ENCODE data around the gene HOXA2.
A peak's percentile ranks its signal among the peaks of the same experiment; 100 is the strongest.

The HOXA2 gene

DNA sequence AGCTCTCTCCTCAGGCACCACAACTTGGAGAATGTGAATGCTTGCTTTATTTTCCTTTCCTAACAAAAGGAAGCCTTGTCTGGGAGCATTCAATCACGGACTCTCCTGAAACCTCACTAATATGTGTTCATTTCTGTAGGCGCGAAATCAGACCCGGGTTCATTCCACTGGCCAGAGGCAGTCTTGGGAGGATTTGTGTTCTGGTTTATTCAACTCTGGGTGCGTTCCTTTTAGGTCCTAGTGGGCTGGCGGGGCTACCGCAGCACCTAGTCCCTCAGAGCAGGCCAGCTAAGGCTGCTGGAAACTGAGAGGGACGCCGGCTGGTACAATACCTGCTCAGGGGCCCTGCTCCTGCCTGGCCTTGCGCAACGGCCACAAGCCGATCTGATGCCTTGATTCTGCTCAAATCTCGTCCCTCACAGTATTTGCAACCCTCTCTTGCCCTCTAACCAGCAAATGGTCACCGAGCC lies 20.6 kb upstream of the HOXA2 start:
- no peaks in the 10 kb centered on the region for H3K79me1 ChIP-seq (ENCODE audit: low read length)
- no peaks in the 10 kb centered on the region for H3K79me2 ChIP-seq (ENCODE audit: control insufficient read depth, insufficient read depth, low read length)
- no peak overlapping the region for H2AK5ac ChIP-seq (ENCODE audit: low read length)
- H3K9ac ChIP-seq (ENCODE audit: low read length): no peak overlapping the region
- no peak overlapping the region for H2BK15ac ChIP-seq (replicated peaks; ENCODE audit: low read depth)
- peak; percentile 37 for DNase-seq
- H2BK5ac ChIP-seq (ENCODE audit: low read length): no peak overlapping the region
- H3K18ac ChIP-seq (ENCODE audit: low read length): no peak overlapping the region
- H3K36me3 ChIP-seq (ENCODE audit: control insufficient read depth, insufficient read depth, low read length): no peaks in the 10 kb centered on the region
- no peak overlapping the region for H3K4me3 ChIP-seq (ENCODE audit: low read length)
- no peak overlapping the region for H3K4me2 ChIP-seq (ENCODE audit: low read length)
- H2BK120ac ChIP-seq (ENCODE audit: low read depth, low read length): no peak overlapping the region
- no peak overlapping the region for H3K56ac ChIP-seq (ENCODE audit: low read length)
- no peak overlapping the region for H4K8ac ChIP-seq (ENCODE audit: low read depth, low read length)
- H3K27ac ChIP-seq (ENCODE audit: low read depth, low read length): no peak overlapping the region
- H4K5ac ChIP-seq (ENCODE audit: low read length): no peak overlapping the region
- H3K4me1 ChIP-seq (ENCODE audit: control insufficient read depth, low read depth, low read length): no peaks in the 10 kb centered on the region
- H3K27me3 ChIP-seq (ENCODE audit: insufficient read depth, low read length, poor library complexity): peaks cover 97% of the 10 kb centered on the region
- WGBS (ENCODE audit: extremely low coverage, insufficient coverage, low lambda C conversion rate): no CpG with 5 or more reads among the region's 14 CpGs
- H3K4ac ChIP-seq (ENCODE audit: low read depth, low read length): no peak overlapping the region
- H3K23ac ChIP-seq (ENCODE audit: low read length): no peak overlapping the region

DNA sequence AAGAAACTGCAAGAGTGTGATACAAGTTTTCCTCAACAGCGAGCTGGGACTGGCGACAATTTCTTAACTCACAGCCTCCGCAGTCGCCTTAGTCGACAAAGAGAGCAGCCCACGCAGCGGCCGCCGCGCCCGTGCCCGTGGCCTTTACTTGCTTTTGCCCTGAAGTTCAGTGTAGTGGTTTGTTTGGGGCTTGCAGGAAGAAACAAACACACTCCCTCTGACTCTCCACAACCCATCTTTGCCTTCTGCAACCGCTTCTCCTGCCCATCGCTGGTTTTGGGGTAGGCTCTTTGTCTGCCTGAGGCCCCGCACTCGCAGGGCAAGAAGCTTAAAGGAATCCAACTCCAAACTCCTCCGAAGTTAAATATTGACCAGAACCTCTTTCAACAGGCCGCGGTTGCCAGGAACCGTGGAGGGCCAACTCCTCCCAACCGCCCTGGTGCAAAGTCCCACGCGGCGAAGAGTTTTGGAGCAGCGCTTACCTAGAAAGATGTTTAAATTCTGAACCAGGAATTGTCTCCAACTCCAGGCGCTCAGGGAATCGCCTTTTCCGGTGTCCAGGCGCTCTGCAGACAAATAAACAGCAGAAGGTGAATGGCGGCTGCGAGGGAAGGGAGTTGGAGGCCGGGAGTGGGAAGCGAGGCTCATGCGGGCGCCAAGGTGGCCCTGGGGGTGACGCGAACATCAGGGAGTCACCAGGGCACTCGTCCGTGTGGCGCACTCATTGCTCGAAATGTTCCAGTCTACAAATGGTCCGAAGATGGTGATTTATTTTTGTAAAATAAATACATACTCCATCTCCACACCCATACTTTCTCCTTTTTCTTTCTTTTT lies 19.8 kb upstream of the HOXA2 start:
- no peak overlapping the region for H3K4me3 ChIP-seq (ENCODE audit: low read length)
- no peak overlapping the region for H3K27ac ChIP-seq (ENCODE audit: low read depth, low read length)
- no peak overlapping the region for H3K4ac ChIP-seq (ENCODE audit: low read depth, low read length)
- no peaks in the 10 kb centered on the region for H3K4me1 ChIP-seq (ENCODE audit: control insufficient read depth, low read depth, low read length)
- no peak overlapping the region for H2BK120ac ChIP-seq (ENCODE audit: low read depth, low read length)
- no peak overlapping the region for H2BK15ac ChIP-seq (replicated peaks; ENCODE audit: low read depth)
- H4K5ac ChIP-seq (ENCODE audit: low read length): no peak overlapping the region
- no peak overlapping the region for H3K18ac ChIP-seq (ENCODE audit: low read length)
- H3K79me2 ChIP-seq (ENCODE audit: control insufficient read depth, insufficient read depth, low read length): no peaks in the 10 kb centered on the region
- no peak overlapping the region for H4K8ac ChIP-seq (ENCODE audit: low read depth, low read length)
- H3K56ac ChIP-seq (ENCODE audit: low read length): no peak overlapping the region
- no peak overlapping the region for H2AK5ac ChIP-seq (ENCODE audit: low read length)
- H3K23ac ChIP-seq (ENCODE audit: low read length): no peak overlapping the region
- no CpG with 5 or more reads among the region's 42 CpGs for WGBS (ENCODE audit: extremely low coverage, insufficient coverage, low lambda C conversion rate)
- H3K9ac ChIP-seq (ENCODE audit: low read length): no peak overlapping the region
- H2BK5ac ChIP-seq (ENCODE audit: low read length): no peak overlapping the region
- no peaks in the 10 kb centered on the region for H3K36me3 ChIP-seq (ENCODE audit: control insufficient read depth, insufficient read depth, low read length)
- H3K27me3 ChIP-seq (ENCODE audit: insufficient read depth, low read length, poor library complexity): peaks cover 97% of the 10 kb centered on the region
- H3K4me2 ChIP-seq (ENCODE audit: low read length): no peak overlapping the region
- no peak for DNase-seq
- no peaks in the 10 kb centered on the region for H3K79me1 ChIP-seq (ENCODE audit: low read length)

DNA sequence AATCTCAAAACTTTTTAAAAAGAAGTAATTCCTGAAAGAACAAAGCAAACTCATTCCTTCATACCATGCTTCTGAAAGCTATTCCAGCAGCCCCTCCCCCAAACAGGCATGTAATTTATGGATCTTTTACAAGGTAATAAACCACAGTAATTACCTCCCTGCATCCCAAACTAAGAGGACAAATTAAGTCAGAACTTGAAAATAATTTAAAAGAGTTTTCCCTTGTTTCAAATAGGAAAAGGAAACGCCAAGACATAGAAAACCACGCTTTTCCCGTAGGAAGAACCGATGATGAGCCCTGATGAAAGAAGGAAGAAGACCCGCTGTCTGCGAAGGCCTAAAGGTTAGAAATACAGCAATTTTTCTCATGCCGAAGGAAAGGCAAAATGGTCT lies 19.2 kb upstream of the HOXA2 start:
- H3K4me3 ChIP-seq (ENCODE audit: low read length): no peak overlapping the region
- H3K27me3 ChIP-seq (ENCODE audit: insufficient read depth, low read length, poor library complexity): peaks cover 97% of the 10 kb centered on the region
- no peak overlapping the region for H3K23ac ChIP-seq (ENCODE audit: low read length)
- no peak overlapping the region for H4K5ac ChIP-seq (ENCODE audit: low read length)
- H3K36me3 ChIP-seq (ENCODE audit: control insufficient read depth, insufficient read depth, low read length): no peaks in the 10 kb centered on the region
- no peaks in the 10 kb centered on the region for H3K79me1 ChIP-seq (ENCODE audit: low read length)
- H3K9ac ChIP-seq (ENCODE audit: low read length): no peak overlapping the region
- H3K4me2 ChIP-seq (ENCODE audit: low read length): no peak overlapping the region
- H2BK120ac ChIP-seq (ENCODE audit: low read depth, low read length): no peak overlapping the region
- H3K56ac ChIP-seq (ENCODE audit: low read length): no peak overlapping the region
- H3K4ac ChIP-seq (ENCODE audit: low read depth, low read length): no peak overlapping the region
- no peak overlapping the region for H2BK5ac ChIP-seq (ENCODE audit: low read length)
- DNase-seq: no peak
- H3K4me1 ChIP-seq (ENCODE audit: control insufficient read depth, low read depth, low read length): no peaks in the 10 kb centered on the region
- no peak overlapping the region for H4K8ac ChIP-seq (ENCODE audit: low read depth, low read length)
- no peak overlapping the region for H3K18ac ChIP-seq (ENCODE audit: low read length)
- no peak overlapping the region for H2AK5ac ChIP-seq (ENCODE audit: low read length)
- no peak overlapping the region for H2BK15ac ChIP-seq (replicated peaks; ENCODE audit: low read depth)
- no peak overlapping the region for H3K27ac ChIP-seq (ENCODE audit: low read depth, low read length)
- whole genome bisulfite sequencing (ENCODE audit: extremely low coverage, insufficient coverage, low lambda C conversion rate): no CpG with 5 or more reads among the region's 7 CpGs
- H3K79me2 ChIP-seq (ENCODE audit: control insufficient read depth, insufficient read depth, low read length): no peaks in the 10 kb centered on the region

DNA sequence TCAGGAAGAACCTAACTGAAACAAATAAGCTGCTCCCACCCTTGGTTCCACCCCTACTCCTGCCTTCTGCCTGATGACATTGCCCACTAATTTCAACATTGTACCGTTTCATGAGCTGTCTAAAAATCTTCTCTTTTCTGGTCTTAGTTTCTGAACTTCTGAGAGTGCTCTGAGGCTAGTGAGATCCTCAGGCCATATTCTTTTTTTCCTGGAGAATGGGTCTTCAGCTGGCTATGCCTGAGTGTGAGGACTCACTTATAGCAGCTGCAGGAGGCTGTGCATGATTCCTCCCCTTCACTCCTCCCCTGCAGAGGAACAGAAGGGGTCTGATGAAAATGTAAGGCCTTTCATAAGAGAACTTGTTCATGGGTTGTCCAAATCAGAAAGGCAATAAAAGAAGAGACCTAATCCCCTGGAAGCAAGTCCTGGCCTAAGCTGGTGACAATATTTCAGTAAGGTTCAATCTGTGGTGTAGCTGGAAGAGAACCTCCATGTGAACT lies 17.0 kb upstream of the HOXA2 start:
- Histone ChIP-seq H3K36me3 (ENCODE audit: control insufficient read depth, insufficient read depth, low read length) (no peaks in the 10 kb centered on the region), H2BK5ac (ENCODE audit: low read length) (no peak overlapping the region), H3K27me3 (ENCODE audit: insufficient read depth, low read length, poor library complexity) (peaks cover 95% of the 10 kb centered on the region), H3K4me3 (ENCODE audit: low read length) (no peak overlapping the region), H2BK120ac (ENCODE audit: low read depth, low read length) (no peak overlapping the region), H3K79me2 (ENCODE audit: control insufficient read depth, insufficient read depth, low read length) (no peaks in the 10 kb centered on the region), H3K23ac (ENCODE audit: low read length) (no peak overlapping the region), H3K4ac (ENCODE audit: low read depth, low read length) (no peak overlapping the region), H4K8ac (ENCODE audit: low read depth, low read length) (no peak overlapping the region), H3K27ac (ENCODE audit: low read depth, low read length) (no peak overlapping the region), H3K4me1 (ENCODE audit: control insufficient read depth, low read depth, low read length) (no peaks in the 10 kb centered on the region), H4K5ac (ENCODE audit: low read length) (no peak overlapping the region), H3K79me1 (ENCODE audit: low read length) (no peaks in the 10 kb centered on the region), H3K9ac (ENCODE audit: low read length) (no peak overlapping the region), H3K18ac (ENCODE audit: low read length) (no peak overlapping the region), H3K56ac (ENCODE audit: low read length) (no peak overlapping the region), H2AK5ac (ENCODE audit: low read length) (no peak overlapping the region), H2BK15ac (replicated peaks; ENCODE audit: low read depth) (no peak overlapping the region), H3K4me2 (ENCODE audit: low read length) (no peak overlapping the region)
- WGBS (ENCODE audit: extremely low coverage, insufficient coverage, low lambda C conversion rate): no CpG with 5 or more reads among the region's 1 CpG
- DNase-seq: no peak

DNA sequence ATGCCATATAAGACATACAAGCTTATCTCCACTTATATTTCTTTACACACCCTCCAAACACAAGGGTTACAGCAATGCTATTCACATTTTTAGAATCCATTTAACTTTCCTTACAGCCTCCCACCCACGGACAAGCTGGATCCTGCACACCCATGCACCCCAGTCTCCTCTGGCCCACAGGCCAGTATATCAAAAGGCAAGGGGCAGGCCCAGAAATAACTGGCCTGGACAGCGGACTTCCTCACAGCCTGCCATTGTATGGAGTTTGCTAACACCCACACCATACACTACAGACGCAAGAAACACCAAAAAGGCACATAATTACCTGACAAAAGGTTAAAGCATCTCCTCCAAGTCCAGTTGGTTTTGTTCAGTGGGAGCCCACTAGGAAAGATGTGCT lies 16.1 kb upstream of the HOXA2 start:
- Histone ChIP-seq H2BK120ac (ENCODE audit: low read depth, low read length) (no peak overlapping the region), H3K18ac (ENCODE audit: low read length) (no peak overlapping the region), H3K9ac (ENCODE audit: low read length) (no peak overlapping the region), H2BK5ac (ENCODE audit: low read length) (no peak overlapping the region), H3K27me3 (ENCODE audit: insufficient read depth, low read length, poor library complexity) (peaks cover 91% of the 10 kb centered on the region), H2BK15ac (replicated peaks; ENCODE audit: low read depth) (no peak overlapping the region), H3K36me3 (ENCODE audit: control insufficient read depth, insufficient read depth, low read length) (no peaks in the 10 kb centered on the region), H3K79me1 (ENCODE audit: low read length) (no peaks in the 10 kb centered on the region), H3K56ac (ENCODE audit: low read length) (no peak overlapping the region), H3K23ac (ENCODE audit: low read length) (no peak overlapping the region), H3K4me2 (ENCODE audit: low read length) (no peak overlapping the region), H4K5ac (ENCODE audit: low read length) (no peak overlapping the region), H4K8ac (ENCODE audit: low read depth, low read length) (no peak overlapping the region), H3K4ac (ENCODE audit: low read depth, low read length) (no peak overlapping the region), H3K27ac (ENCODE audit: low read depth, low read length) (no peak overlapping the region), H2AK5ac (ENCODE audit: low read length) (no peak overlapping the region), H3K4me1 (ENCODE audit: control insufficient read depth, low read depth, low read length) (no peaks in the 10 kb centered on the region), H3K4me3 (ENCODE audit: low read length) (no peak overlapping the region), H3K79me2 (ENCODE audit: control insufficient read depth, insufficient read depth, low read length) (no peaks in the 10 kb centered on the region)
- no peak for DNase-seq
- WGBS (ENCODE audit: extremely low coverage, insufficient coverage, low lambda C conversion rate): no CpG with 5 or more reads among the region's 3 CpGs

All from mesendoderm (in vitro differentiated cells).